Body of pancreas (tissue), 4 donors: ENCODE measurements around the gene ZMYM4. TPM values are rescaled to one million over a fixed set of nuclear protein-coding genes. Genes with fewer than 3 reads are reported as not detected.
A peak's percentile ranks its signal among the peaks of the same experiment; 100 is the strongest.

ENCODE experiments used
- ATAC-seq: fragments of 150-250 bp; one replicate; pipeline ENCODE4 v1.9.1; 2016
- DNase-seq, 4 donors: peaks; one replicate each; pipeline ENCODE4 v3.0.0-alpha.2; 2019
- H3K27ac ChIP-seq, 4 donors: fragments of 200-600 bp; sonication (generic); 1 replicate in 3 of 4; 2 replicates in 1 of 4; pipeline versions ENCODE4 v1.5.1 to v1.6.1; 2016 to 2019; ENCODE audit warnings: mild to moderate bottlenecking in 1 of 4, mixed read lengths in 1 of 4, moderate library complexity in 1 of 4
- H3K27me3 ChIP-seq, 2 donors: fragments of 200-600 bp; sonication (generic); one replicate each; pipeline ENCODE4 v1.6.0; 2016; ENCODE audit warnings: mild to moderate bottlenecking in 1 of 2
- H3K36me3 ChIP-seq, 2 donors: fragments of 200-600 bp; sonication (generic); replicated peaks in 1 of 2; 2 replicates each; pipeline ENCODE4 v1.5.1; 2016; ENCODE audit warnings: low read depth in 2 of 2; ENCODE audit not compliant: insufficient read depth in 1 of 2
- H3K4me1 ChIP-seq: fragments of 200-600 bp; sonication (generic); one replicate; pipeline ENCODE4 v1.6.0; 2016
- H3K4me3 ChIP-seq, 2 donors: fragments of 200-600 bp; sonication (generic); 1 replicate in 1 of 2; 2 replicates in 1 of 2; pipeline ENCODE4 v1.5.1; 2016 to 2019
- H3K9me3 ChIP-seq, 3 donors: fragments of 200-600 bp; sonication (generic); 1 replicate in 2 of 3; 2 replicates in 1 of 3; pipeline ENCODE4 v1.5.1; 2016
- CTCF ChIP-seq, 7 experiments: fragments of 450-650 bp in 4 of 7; fragments of 200-600 bp in 3 of 7; sonication (generic) in 3 of 7; IDR thresholded peaks; one replicate each; pipeline ENCODE4 v1.5.1; 2016 to 2019; ENCODE audit warnings: antibody characterized with exemption in 7 of 7
- POLR2A ChIP-seq, 3 donors: fragments of 450-650 bp; IDR thresholded peaks; one replicate each; pipeline ENCODE4 v1.6.1; 2016; ENCODE audit warnings: antibody characterized with exemption in 3 of 3, mild to moderate bottlenecking in 2 of 3
- WGBS, 2 donors: methylation state at CpG; one replicate each; pipeline ENCODE4 v1.1.5; 2017; 5-methylcytosine and 5-hydroxymethylcytosine counted together
- intact Hi-C: fragments of 100-400 bp; cut with DNase I; formaldehyde crosslinking; loops from one replicate; pipeline ENCODE4 v1.15.1; 2023
- total RNA-seq, 2 donors: library from RNA; depleted of rRNA; stranded (reverse); fragments of >200 nt; gene quantifications; one replicate each; pipeline ENCODE4 v1.1.0, GENCODE V29; 2016

The ZMYM4 gene
- total RNA-seq, 2 donors from 2014 or later: 15.2 to 33.2 TPM

- no peak for ATAC-seq
- Histone ChIP-seq H3K4me1 (peaks cover 7% of the 10 kb centered on the region), H3K4me3 (no peak overlapping the region), H3K9me3 (no peaks in the 10 kb centered on the region), H3K27ac (peak overlapping the region in 1 of 4 donors; percentile 8), H3K36me3 (peaks cover 0 to 5% of the 10 kb centered on the region in 2 donors), H3K27me3 (no peaks in the 10 kb centered on the region)
- DNase-seq: no peak
- TF ChIP-seq CTCF (IDR thresholded peaks at IDR 0.05) (no peak), POLR2A (IDR thresholded peaks at IDR 0.05) (no peak)
- WGBS, 2 donors: 95 to 96% methylated on average over 7 of the region's 7 CpGs
- intact Hi-C loops: no loop called here
Measured at GRCh38 chr1:35386290-35386689, 117.8 kb downstream of the ZMYM4 start.

GRCh38 chr1:35386959-35387358, 118.5 kb downstream of the ZMYM4 start:
- no peaks in the 10 kb centered on the region for H3K27me3 ChIP-seq
- TF ChIP-seq CTCF (IDR thresholded peaks at IDR 0.05) (no peak), POLR2A (IDR thresholded peaks at IDR 0.05) (no peak)
- peaks cover 0 to 5% of the 10 kb centered on the region in 2 donors for H3K36me3 ChIP-seq
- peaks cover 7% of the 10 kb centered on the region for H3K4me1 ChIP-seq
- H3K9me3 ChIP-seq: no peaks in the 10 kb centered on the region
- ATAC-seq (peak; percentile 87), DNase-seq (peak; percentile 62 to 80 (median 78))
- H3K27ac ChIP-seq: peak overlapping the region in 1 of 4 donors; percentile 14
- WGBS, 2 donors: 34 to 36% methylated on average over 6 of the region's 6 CpGs
- H3K4me3 ChIP-seq: no peak overlapping the region
- intact Hi-C loops: no loop called here

DNA sequence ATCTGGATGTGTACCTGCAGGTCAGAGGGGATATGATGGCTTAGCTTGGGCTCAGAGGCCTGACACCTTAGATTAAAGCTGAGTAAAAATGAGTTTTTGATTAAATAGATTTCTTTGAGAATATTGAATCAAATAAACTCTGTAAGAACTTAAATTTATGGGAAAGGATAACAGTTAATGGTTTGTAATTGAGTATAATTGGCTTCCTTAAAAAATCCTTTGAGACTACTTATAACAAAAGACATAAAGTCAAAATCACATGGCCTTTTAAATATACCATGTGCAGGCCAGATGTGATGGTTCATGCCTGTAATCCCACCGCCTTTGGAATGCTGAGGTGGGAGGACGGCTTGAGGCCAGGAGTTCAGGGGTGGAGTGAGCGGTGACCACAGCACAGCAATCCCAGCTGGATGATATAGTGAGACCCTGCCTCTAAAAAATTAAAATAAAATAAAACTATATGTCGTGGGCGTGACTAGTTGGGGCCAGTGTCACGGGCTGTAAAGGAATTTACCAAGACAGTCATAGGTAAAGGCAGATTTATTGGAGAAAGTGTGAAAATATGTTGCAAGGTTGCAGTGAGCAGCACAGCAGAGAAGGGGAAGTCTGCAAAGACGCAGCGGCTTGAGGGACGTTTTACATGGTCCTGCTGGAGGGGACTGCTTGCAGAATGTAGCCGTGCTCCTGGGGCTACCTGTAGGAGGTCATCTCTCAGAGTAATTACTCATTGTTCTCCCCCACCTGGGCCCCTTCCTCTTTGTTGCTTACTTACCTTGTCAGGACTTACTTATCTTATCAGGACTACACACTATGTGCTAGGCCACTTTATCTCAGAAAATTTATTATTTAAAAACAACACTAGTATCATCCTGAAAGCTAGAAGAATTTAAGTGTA, 122.3 kb downstream of the ZMYM4 start:
- intact Hi-C loops: no loop called here
- 89 to 95% methylated on average over 10 of the region's 10 CpGs for WGBS, 2 donors
- peaks cover 0 to 15% of the 10 kb centered on the region in 2 donors for H3K36me3 ChIP-seq

DNA sequence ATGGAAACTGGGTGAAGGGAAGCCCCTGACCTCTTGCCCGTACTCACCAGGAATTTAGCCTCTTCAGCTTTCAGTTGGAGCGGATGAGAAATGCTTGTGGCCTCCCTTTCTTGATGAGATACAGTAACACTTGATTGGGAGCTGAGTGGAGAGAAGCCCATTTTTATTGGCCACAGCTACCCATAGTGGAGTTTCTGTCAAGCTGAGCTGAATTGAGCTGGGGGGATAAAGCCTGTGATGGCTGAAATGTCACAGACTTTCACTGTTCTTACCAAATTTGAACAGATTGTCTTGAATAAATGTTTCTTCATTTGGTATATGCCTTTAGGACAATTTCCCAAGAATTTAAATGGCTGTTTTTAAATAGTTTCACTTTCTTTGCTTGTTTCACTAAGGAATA, 125.9 kb downstream of the ZMYM4 start:
- H3K4me3 ChIP-seq: no peak overlapping the region
- peaks cover 0 to 33% of the 10 kb centered on the region in 2 donors for H3K36me3 ChIP-seq
- H3K4me1 ChIP-seq: no peaks in the 10 kb centered on the region
- 97 to 100% methylated on average over 1 to 2 of the region's 2 CpGs for WGBS, 2 donors
- DNase-seq (no peak), ATAC-seq (no peak)
- TF ChIP-seq CTCF (IDR thresholded peaks at IDR 0.05) (no peak), POLR2A (IDR thresholded peaks at IDR 0.05) (no peak)
- intact Hi-C loops: no loop called here
- H3K27me3 ChIP-seq: no peaks in the 10 kb centered on the region
- H3K9me3 ChIP-seq: no peaks in the 10 kb centered on the region
- no peak overlapping the region for H3K27ac ChIP-seq

More for the DNA sequence above, 122.3 kb downstream of the ZMYM4 start:
- ATAC-seq: no peak
- H3K4me3 ChIP-seq: no peak overlapping the region
- H3K27me3 ChIP-seq: no peaks in the 10 kb centered on the region
- H3K4me1 ChIP-seq: peaks cover 7% of the 10 kb centered on the region
- H3K9me3 ChIP-seq: no peaks in the 10 kb centered on the region
- DNase-seq: no peak
- TF ChIP-seq POLR2A (IDR thresholded peaks at IDR 0.05) (no peak), CTCF (IDR thresholded peaks at IDR 0.05) (no peak)
- no peak overlapping the region for H3K27ac ChIP-seq
